A549 (cell line): Measurements from ENCODE around the gene NSRP1. TPM values are rescaled to one million over a fixed set of nuclear protein-coding genes. Genes with fewer than 3 reads are reported as not detected.
A peak's percentile ranks its signal among the peaks of the same experiment; 100 is the strongest.

ENCODE experiments used
- ATAC-seq, 2 experiments: fragments of 200-7000 bp in 1 of 2; fragments of >200 bp in 1 of 2; cut with Nextera tagmentation in 1 of 2; cut with Tn5 transposase in 1 of 2; 3 replicates each; pipeline versions ENCODE4 v1.8.0 to v1.9.1; 2018 to 2020; ENCODE audit warnings: mild to moderate bottlenecking in 1 of 2, moderate library complexity in 1 of 2
- CTCF ChIA-PET: fragments of 300-600 bp; sonication (Branson Sonifier 250); formaldehyde crosslinking; extraction: SDS; loops from one replicate; lab custom pipeline; 2021; ENCODE audit warnings: antibody characterized with exemption, inconsistent platforms; lab: Yijun Ruan, JAX
- POLR2A ChIA-PET: fragments of 350-600 bp; formaldehyde crosslinking; extraction: SDS; loops from one replicate; lab custom pipeline; 2021; ENCODE audit warnings: antibody characterized with exemption, inconsistent platforms; lab: Yijun Ruan, JAX
- DNase-seq, 2 experiments: peaks; one replicate each; pipeline versions ENCODE4 v3.0.0 to v3.0.0-alpha.2; 2011 to 2016; ENCODE audit warnings: low read depth in 1 of 2, low spot score in 1 of 2
- FAIRE-seq: peaks from 2 replicates; lab custom pipeline; 2011; peaks lifted over from hg19 to GRCh38; lab: Jason Lieb, UNC
- H3K27ac ChIP-seq, 2 experiments: fragments of >200 bp; sonication (Bioruptor Twin); formaldehyde crosslinking; 3 replicates each; pipeline ENCODE4 v1.5.1; 2016 to 2017
- H3K4me1 ChIP-seq: fragments of >200 bp; sonication (Bioruptor Twin); formaldehyde crosslinking; 3 replicates; pipeline ENCODE4 v1.6.1; 2016
- H3K4me2 ChIP-seq: fragments of >200 bp; sonication (Bioruptor Twin); formaldehyde crosslinking; 3 replicates; pipeline ENCODE4 v1.6.1; 2016
- H3K4me3 ChIP-seq: fragments of >200 bp; sonication (Bioruptor Twin); formaldehyde crosslinking; 3 replicates; pipeline ENCODE4 v1.5.1; 2016
- H3K9me3 ChIP-seq: fragments of >200 bp; sonication (Bioruptor Twin); formaldehyde crosslinking; 3 replicates; pipeline ENCODE4 v1.6.1; 2016
- ATOH8 ChIP-seq: fragments of 250-450 bp; sonication (Bioruptor Pico); IDR thresholded peaks from 2 replicates; pipeline ENCODE4 v1.5.0; 2020; ENCODE audit warnings: low read depth, mild to moderate bottlenecking, moderate library complexity
- CTCF ChIP-seq: fragments of >200 bp; sonication (Bioruptor Twin); formaldehyde crosslinking; IDR thresholded peaks from 3 replicates; pipeline ENCODE4 v1.5.1; 2016
- EHF ChIP-seq: fragments of 250-450 bp; sonication (Bioruptor Pico); IDR thresholded peaks from 2 replicates; pipeline ENCODE4 v1.5.0; 2020; ENCODE audit warnings: mild to moderate bottlenecking
- FOSB ChIP-seq: fragments of 250-450 bp; sonication (Bioruptor Pico); IDR thresholded peaks from 2 replicates; pipeline ENCODE4 v1.5.0; 2020; ENCODE audit warnings: mild to moderate bottlenecking, moderate library complexity
- FOXS1 ChIP-seq: fragments of 250-450 bp; sonication (Bioruptor Pico); IDR thresholded peaks from 2 replicates; pipeline ENCODE4 v1.5.0; 2020; ENCODE audit warnings: mild to moderate bottlenecking, moderate library complexity
- HDAC2 ChIP-seq: fragments of 200-600 bp; sonication (generic); IDR thresholded peaks from 2 replicates; pipeline ENCODE4 v1.6.1; 2016
- HMGXB4 ChIP-seq: fragments of 250-450 bp; sonication (Bioruptor Pico); IDR thresholded peaks from 2 replicates; pipeline ENCODE4 v1.5.0; 2021; ENCODE audit warnings: mild to moderate bottlenecking, moderate library complexity, borderline replicate concordance
- JUNB ChIP-seq: fragments of >200 bp; sonication (Bioruptor Twin); formaldehyde crosslinking; IDR thresholded peaks from 2 replicates; pipeline ENCODE4 v1.6.1; 2016
- KDM1A ChIP-seq: fragments of 200-600 bp; sonication (generic); IDR thresholded peaks from 2 replicates; pipeline ENCODE4 v1.6.1; 2016; ENCODE audit warnings: low read depth, mild to moderate bottlenecking
- KDM5A ChIP-seq: fragments of 200-600 bp; sonication (generic); IDR thresholded peaks from 2 replicates; pipeline ENCODE4 v1.6.1; 2016; ENCODE audit warnings: antibody characterized with exemption, mild to moderate bottlenecking
- MAFK ChIP-seq: fragments of 450-650 bp; IDR thresholded peaks from 2 replicates; pipeline ENCODE4 v1.6.1; 2014; ENCODE audit not compliant: partially characterized antibody
- MAX ChIP-seq: IDR thresholded peaks from 2 replicates; pipeline ENCODE4 v1.6.1; 2012
- NPAS2 ChIP-seq: fragments of 250-450 bp; sonication (Bioruptor Pico); IDR thresholded peaks from 2 replicates; pipeline ENCODE4 v1.8.0; 2022; ENCODE audit warnings: mild to moderate bottlenecking, moderate library complexity, borderline replicate concordance
- SMC3 ChIP-seq: fragments of >200 bp; sonication (Bioruptor Twin); formaldehyde crosslinking; IDR thresholded peaks from 3 replicates; pipeline ENCODE4 v1.6.1; 2018; ENCODE audit warnings: inconsistent platforms
- TFCP2L1 ChIP-seq: fragments of 250-450 bp; sonication (Bioruptor Pico); IDR thresholded peaks from 2 replicates; pipeline ENCODE4 v1.5.0; 2021; ENCODE audit warnings: mild to moderate bottlenecking
- ZNF302 ChIP-seq: fragments of 250-450 bp; sonication (Bioruptor Pico); IDR thresholded peaks from 2 replicates; pipeline ENCODE4 v1.9.0; 2021; ENCODE audit warnings: inconsistent platforms, mild to moderate bottlenecking, moderate library complexity
- WGBS: methylation state at CpG from one replicate; pipeline ENCODE4 v1.1.6; 2017; ENCODE audit errors: missing lambda C conversion rate; 5-methylcytosine and 5-hydroxymethylcytosine counted together
- polyA plus RNA-seq, 4 experiments: library from polyadenylated mRNA; depleted of rRNA in 3 of 4; stranded (reverse); fragments of >200 nt; fragmentation: RNase III in 1 of 4; extraction: RNeasy Plus Mini Kit Qiagen cat#74134 plus additional on column Dnase treatment in 1 of 4; gene quantifications; 2 replicates in 3 of 4; 3 replicates in 1 of 4; pipeline ENCODE4 v1.2.3, GENCODE V29; 2011 to 2017
- TF ChIP-seq, protein P1 (sequence below): IDR thresholded peaks from 2 replicates; pipeline ENCODE4 v1.6.1; 2012; ENCODE audit warnings: low read depth, borderline replicate concordance
- TF ChIP-seq, protein P2 (sequence below): IDR thresholded peaks from 2 replicates; pipeline ENCODE4 v1.6.1; 2012

NSRP1 gene
- polyA plus RNA-seq, 2 of the 4 experiments (the other 2 are of a cell fraction), result 30.9 to 39.6 TPM

- no peak for ATAC-seq
- peaks cover 16% of the 10 kb centered on the region for H3K4me1 ChIP-seq
- WGBS, result 60% methylated on average over 6 of the region's 6 CpGs
- no peak overlapping the region for H3K4me3 ChIP-seq
- no peak overlapping the region for H3K27ac ChIP-seq
- no peaks in the 10 kb centered on the region for H3K9me3 ChIP-seq
- H3K4me2 ChIP-seq, result no peak overlapping the region
- DNase-seq, result no peak
- no peak for FAIRE-seq
- CTCF ChIA-PET, result interaction anchor here (0.9 to 11.1 kb wide), 6 partner anchors 9 to 128 kb away, joined by 3 to 115 read pairs (median 29); no protein-coding TSS in a partner anchor
- POLR2A ChIA-PET, result interaction anchor here (0.6 kb wide), 1 partner anchor 70 kb away, joined by 4 read pairs; no protein-coding TSS in a partner anchor
- TF ChIP-seq MAFK (no peak), FOSB (no peak), TFCP2L1 (CRISPR knock-in tag) (no peak), JUNB (no peak), SMC3 (no peak)
- TF ChIP-seq, protein P1, sequence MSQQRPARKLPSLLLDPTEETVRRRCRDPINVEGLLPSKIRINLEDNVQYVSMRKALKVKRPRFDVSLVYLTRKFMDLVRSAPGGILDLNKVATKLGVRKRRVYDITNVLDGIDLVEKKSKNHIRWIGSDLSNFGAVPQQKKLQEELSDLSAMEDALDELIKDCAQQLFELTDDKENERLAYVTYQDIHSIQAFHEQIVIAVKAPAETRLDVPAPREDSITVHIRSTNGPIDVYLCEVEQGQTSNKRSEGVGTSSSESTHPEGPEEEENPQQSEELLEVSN, result no peak
These were observed 117.7 kb downstream of the NSRP1 start for GRCh38 chr17:30234296-30234695.

DNA sequence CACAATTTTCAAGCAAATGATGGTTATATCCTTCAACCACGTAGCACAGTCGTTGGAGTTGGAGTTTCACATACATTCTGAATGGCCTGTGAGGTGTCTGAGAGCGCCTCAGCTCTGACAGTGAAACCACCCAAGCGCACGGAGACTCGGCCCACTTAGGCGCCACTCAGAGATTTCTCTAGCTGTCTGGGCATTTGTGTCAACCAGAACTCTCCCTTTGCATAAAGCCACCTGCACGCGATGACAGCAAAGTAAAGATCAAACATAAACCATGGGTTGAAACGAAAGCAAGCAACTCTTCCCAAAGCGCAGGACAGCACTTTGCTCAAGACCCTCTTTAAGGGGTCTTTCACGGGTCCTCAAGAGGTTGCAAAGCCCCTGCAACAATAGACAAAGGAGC lies 118.3 kb downstream of the NSRP1 start:
- ChIA-PET POLR2A (interaction anchor here (0.6 kb wide), 1 partner anchor 69 kb away, joined by 4 read pairs; no protein-coding TSS in a partner anchor), CTCF (interaction anchor here (1.1 to 11.1 kb wide), 8 partner anchors 10 to 128 kb away, joined by 3 to 115 read pairs (median 10); no protein-coding TSS in a partner anchor)
- H3K4me2 ChIP-seq, result peak overlapping the region; percentile 99
- no peak overlapping the region for H3K27ac ChIP-seq
- peaks cover 16% of the 10 kb centered on the region for H3K4me1 ChIP-seq
- FAIRE-seq, result no peak
- WGBS, result 51% methylated on average over 12 of the region's 12 CpGs
- DNase-seq, result no peak
- peak overlapping the region; percentile 57; the same call in 2 of the 3 replicates for H3K4me3 ChIP-seq
- H3K9me3 ChIP-seq, result no peaks in the 10 kb centered on the region
- no peak for ATAC-seq
- TF ChIP-seq KDM5A, result no peak
- no peak for TF ChIP-seq MAX
- TF ChIP-seq JUNB, result no peak
- TF ChIP-seq ZNF302 (CRISPR knock-in tag), result no peak
- no peak for TF ChIP-seq HMGXB4 (CRISPR knock-in tag)
- TF ChIP-seq FOXS1 (CRISPR knock-in tag), result no peak
- TF ChIP-seq, protein P2, sequence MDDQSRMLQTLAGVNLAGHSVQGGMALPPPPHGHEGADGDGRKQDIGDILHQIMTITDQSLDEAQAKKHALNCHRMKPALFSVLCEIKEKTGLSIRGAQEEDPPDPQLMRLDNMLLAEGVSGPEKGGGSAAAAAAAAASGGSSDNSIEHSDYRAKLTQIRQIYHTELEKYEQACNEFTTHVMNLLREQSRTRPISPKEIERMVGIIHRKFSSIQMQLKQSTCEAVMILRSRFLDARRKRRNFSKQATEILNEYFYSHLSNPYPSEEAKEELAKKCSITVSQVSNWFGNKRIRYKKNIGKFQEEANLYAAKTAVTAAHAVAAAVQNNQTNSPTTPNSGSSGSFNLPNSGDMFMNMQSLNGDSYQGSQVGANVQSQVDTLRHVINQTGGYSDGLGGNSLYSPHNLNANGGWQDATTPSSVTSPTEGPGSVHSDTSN, result no peak
- TF ChIP-seq HDAC2, result no peak
- TF ChIP-seq KDM1A, result no peak
- TF ChIP-seq CTCF, result no peak
- no peak for TF ChIP-seq NPAS2 (CRISPR knock-in tag)
- TF ChIP-seq, protein P1, result no peak
- no peak for TF ChIP-seq MAFK
- TF ChIP-seq EHF (CRISPR knock-in tag), result no peak
- TF ChIP-seq SMC3, result no peak
- TF ChIP-seq ATOH8 (CRISPR knock-in tag), result no peak
